HFF-Myc (cell line): ENCODE data around the gene AJM1.

ENCODE experiments used
- DNase-seq: peaks from one replicate; pipeline ENCODE4 v3.0.0-alpha.2; 2011; ENCODE audit warnings: low read depth; ENCODE audit errors: extremely low read depth
- H3K4me3 ChIP-seq: replicated peaks from 2 replicates; pipeline ENCODE4 v1.5.1; 2011; ENCODE audit warnings: low read depth, mild to moderate bottlenecking, control low read depth, low read length
- CTCF ChIP-seq: IDR thresholded peaks from 2 replicates; pipeline ENCODE4 v1.5.1; 2012; ENCODE audit warnings: mild to moderate bottlenecking, low read depth, low read length, control low read depth; ENCODE audit errors: missing control alignments

Gene AJM1

GRCh38 chr9:136857166-136857565, 14.9 kb downstream of the AJM1 start:
- DNase-seq = no peak
- TF ChIP-seq CTCF = no peak
- no peak overlapping the region for H3K4me3 ChIP-seq

GRCh38 chr9:136857581-136858412, 15.5 kb downstream of the AJM1 start:
- no peak for TF ChIP-seq CTCF
- no peak overlapping the region for H3K4me3 ChIP-seq
- DNase-seq = no peak

- no peak overlapping the region for H3K4me3 ChIP-seq
- DNase-seq = no peak
- no peak for TF ChIP-seq CTCF
Observed at GRCh38 chr9:136858452-136858843, 16.2 kb downstream of the AJM1 start.

- no peak overlapping the region for H3K4me3 ChIP-seq
- no peak for TF ChIP-seq CTCF
- DNase-seq = no peak
Observed at GRCh38 chr9:136858844-136859757, 16.8 kb downstream of the AJM1 start.

GRCh38 chr9:136860529-136860928, 18.3 kb downstream of the AJM1 start:
- DNase-seq = no peak
- TF ChIP-seq CTCF = no peak
- no peak overlapping the region for H3K4me3 ChIP-seq

GRCh38 chr9:136860933-136861873, 18.9 kb downstream of the AJM1 start:
- TF ChIP-seq CTCF = no peak
- DNase-seq = no peak
- no peak overlapping the region for H3K4me3 ChIP-seq
